Gastroesophageal sphincter (tissue), 3 donors: ENCODE results near the gene TEAD2.

Experiments
- EP300 ChIP-seq: sonication (generic); formaldehyde crosslinking; IDR thresholded peaks from one replicate; pipeline ENCODE4 v1.6.1; 2017; ENCODE audit warnings: antibody characterized with exemption, mild to moderate bottlenecking
- POLR2A ChIP-seq, 2 donors: fragments of 450-650 bp; IDR thresholded peaks; one replicate each; pipeline ENCODE4 v1.6.1; 2017; ENCODE audit warnings: antibody characterized with exemption in 2 of 2, mild to moderate bottlenecking in 2 of 2, moderate library complexity in 1 of 2
- TF ChIP-seq, protein P1 (sequence below), 4 experiments: fragments of 200-600 bp in 2 of 4; fragments of 450-650 bp in 2 of 4; sonication (generic) in 1 of 4; IDR thresholded peaks; one replicate each; pipeline ENCODE4 v1.5.1; 2017 to 2019; ENCODE audit warnings: antibody characterized with exemption in 4 of 4, mild to moderate bottlenecking in 2 of 4, moderate library complexity in 2 of 4

DNA sequence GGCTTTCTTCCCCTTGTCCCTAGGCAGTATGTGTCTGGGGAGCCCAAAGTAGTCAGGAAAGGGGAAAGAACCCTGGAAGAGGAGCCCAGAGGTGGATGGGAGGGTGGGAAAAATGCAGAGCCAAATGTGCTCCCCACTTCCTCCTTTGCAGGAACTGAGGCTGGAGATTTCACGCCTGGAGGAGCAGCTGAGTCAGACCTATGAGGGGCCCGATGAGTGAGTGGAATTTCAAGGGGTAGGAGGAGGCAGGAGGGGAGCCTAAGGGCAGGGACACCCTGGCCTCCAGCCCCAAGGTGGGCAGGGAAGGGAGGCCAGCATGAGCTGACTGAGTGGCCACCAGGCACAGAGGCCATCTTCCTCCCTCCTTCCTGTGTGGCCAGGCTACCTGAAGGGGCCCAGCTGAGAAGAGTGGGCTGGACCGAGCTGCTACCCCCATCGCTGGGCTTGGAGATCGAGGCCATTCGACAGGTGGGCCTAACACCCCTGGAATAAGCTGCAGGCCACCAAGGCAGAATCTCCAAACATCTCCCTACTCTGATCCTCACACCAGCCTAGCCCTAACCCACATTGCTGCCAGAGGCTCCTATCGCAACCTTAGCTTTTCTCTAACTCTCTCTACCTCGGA lies 46.7 kb upstream of the TEAD2 start:
- TF ChIP-seq, protein P1, sequence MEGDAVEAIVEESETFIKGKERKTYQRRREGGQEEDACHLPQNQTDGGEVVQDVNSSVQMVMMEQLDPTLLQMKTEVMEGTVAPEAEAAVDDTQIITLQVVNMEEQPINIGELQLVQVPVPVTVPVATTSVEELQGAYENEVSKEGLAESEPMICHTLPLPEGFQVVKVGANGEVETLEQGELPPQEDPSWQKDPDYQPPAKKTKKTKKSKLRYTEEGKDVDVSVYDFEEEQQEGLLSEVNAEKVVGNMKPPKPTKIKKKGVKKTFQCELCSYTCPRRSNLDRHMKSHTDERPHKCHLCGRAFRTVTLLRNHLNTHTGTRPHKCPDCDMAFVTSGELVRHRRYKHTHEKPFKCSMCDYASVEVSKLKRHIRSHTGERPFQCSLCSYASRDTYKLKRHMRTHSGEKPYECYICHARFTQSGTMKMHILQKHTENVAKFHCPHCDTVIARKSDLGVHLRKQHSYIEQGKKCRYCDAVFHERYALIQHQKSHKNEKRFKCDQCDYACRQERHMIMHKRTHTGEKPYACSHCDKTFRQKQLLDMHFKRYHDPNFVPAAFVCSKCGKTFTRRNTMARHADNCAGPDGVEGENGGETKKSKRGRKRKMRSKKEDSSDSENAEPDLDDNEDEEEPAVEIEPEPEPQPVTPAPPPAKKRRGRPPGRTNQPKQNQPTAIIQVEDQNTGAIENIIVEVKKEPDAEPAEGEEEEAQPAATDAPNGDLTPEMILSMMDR (IDR thresholded peaks at IDR 0.05), result no peak
- TF ChIP-seq POLR2A (IDR thresholded peaks at IDR 0.05) (no peak), EP300 (no peak)
